ENCODE measurements around the gene RYR2.

Gene RYR2

DNA sequence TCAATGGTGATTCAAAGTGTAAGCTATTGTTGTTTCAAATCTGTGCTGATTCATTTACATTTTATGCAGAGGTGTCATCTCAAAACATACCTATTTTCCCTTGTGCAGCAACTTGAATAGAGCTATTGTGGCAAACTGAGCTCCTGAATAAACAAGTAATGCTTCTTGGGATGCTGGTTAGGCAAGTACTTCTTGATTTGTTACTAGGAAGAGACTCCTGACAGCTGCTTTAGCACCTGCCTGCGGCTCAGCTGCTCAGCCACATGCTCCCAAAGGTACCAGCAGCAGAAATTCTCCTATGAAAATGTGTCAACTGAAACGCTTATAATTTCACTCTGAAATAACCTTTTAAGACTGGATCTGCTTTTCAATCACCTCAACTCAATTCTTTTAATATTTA is 352.3 kb downstream of the RYR2 start:
- no peaks in the 10 kb centered on the region for H3K9me2 ChIP-seq (ENCODE audit: low read depth, low read length)
- H3K27me3 ChIP-seq (ENCODE audit: insufficient read depth, low read length) = no peaks in the 10 kb centered on the region
- no peak overlapping the region for H2AFZ ChIP-seq (ENCODE audit: low read length)
- no peaks in the 10 kb centered on the region for H3K9me3 ChIP-seq (ENCODE audit: low read length)
- no peaks in the 10 kb centered on the region for H3K79me2 ChIP-seq (ENCODE audit: insufficient read depth, low read length)
- no peaks in the 10 kb centered on the region for H3K36me3 ChIP-seq (ENCODE audit: insufficient read depth, low read length)
- no peak overlapping the region for H3K4me2 ChIP-seq (ENCODE audit: low read length)
- H3K9ac ChIP-seq (ENCODE audit: low read length) = no peak overlapping the region
- H4K20me1 ChIP-seq (ENCODE audit: insufficient read depth, low read length) = no peaks in the 10 kb centered on the region
- no peak for TF ChIP-seq EZH2 (IDR thresholded peaks at IDR 0.05; ENCODE audit: borderline replicate concordance, low read length)
- TF ChIP-seq, protein P1, sequence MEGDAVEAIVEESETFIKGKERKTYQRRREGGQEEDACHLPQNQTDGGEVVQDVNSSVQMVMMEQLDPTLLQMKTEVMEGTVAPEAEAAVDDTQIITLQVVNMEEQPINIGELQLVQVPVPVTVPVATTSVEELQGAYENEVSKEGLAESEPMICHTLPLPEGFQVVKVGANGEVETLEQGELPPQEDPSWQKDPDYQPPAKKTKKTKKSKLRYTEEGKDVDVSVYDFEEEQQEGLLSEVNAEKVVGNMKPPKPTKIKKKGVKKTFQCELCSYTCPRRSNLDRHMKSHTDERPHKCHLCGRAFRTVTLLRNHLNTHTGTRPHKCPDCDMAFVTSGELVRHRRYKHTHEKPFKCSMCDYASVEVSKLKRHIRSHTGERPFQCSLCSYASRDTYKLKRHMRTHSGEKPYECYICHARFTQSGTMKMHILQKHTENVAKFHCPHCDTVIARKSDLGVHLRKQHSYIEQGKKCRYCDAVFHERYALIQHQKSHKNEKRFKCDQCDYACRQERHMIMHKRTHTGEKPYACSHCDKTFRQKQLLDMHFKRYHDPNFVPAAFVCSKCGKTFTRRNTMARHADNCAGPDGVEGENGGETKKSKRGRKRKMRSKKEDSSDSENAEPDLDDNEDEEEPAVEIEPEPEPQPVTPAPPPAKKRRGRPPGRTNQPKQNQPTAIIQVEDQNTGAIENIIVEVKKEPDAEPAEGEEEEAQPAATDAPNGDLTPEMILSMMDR (IDR thresholded peaks at IDR 0.05; ENCODE audit: low read length) = no peak
- H3K4me3 ChIP-seq (ENCODE audit: low read depth, low read length, poor library complexity, severe bottlenecking) = no peak overlapping the region
- no peaks in the 10 kb centered on the region for H3F3A ChIP-seq (ENCODE audit: insufficient read depth, low read length)
- H3K4me1 ChIP-seq (ENCODE audit: insufficient read depth, low read length, severe bottlenecking) = no peaks in the 10 kb centered on the region
- H3K27ac ChIP-seq (ENCODE audit: low read depth, low read length, poor library complexity, severe bottlenecking) = no peak overlapping the region

DNA sequence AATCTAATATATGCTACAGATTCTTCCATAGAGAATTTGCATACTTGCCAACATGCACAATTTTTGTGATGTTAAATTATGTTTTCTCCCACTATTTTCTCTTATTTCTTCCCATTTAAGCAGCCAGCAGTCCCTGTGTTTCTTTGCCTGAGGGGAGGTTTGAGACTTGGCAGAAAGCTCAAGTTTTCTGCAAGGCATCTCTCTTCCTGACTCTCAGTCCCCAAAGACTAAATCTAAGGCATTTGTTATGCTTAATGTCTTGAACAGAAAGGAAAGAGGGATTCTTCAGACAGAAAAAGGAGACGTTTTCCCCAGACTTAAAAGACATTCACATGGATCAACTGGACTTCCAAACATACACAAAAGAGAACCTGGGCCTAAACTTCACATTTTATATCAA is 354.4 kb downstream of the RYR2 start:
- Histone ChIP-seq H3K27ac (ENCODE audit: low read depth, low read length, poor library complexity, severe bottlenecking) (no peak overlapping the region), H3F3A (ENCODE audit: insufficient read depth, low read length) (no peaks in the 10 kb centered on the region), H3K9me2 (ENCODE audit: low read depth, low read length) (no peaks in the 10 kb centered on the region), H3K9ac (ENCODE audit: low read length) (no peak overlapping the region), H4K20me1 (ENCODE audit: insufficient read depth, low read length) (no peaks in the 10 kb centered on the region), H3K79me2 (ENCODE audit: insufficient read depth, low read length) (no peaks in the 10 kb centered on the region), H3K4me2 (ENCODE audit: low read length) (no peak overlapping the region), H3K36me3 (ENCODE audit: insufficient read depth, low read length) (no peaks in the 10 kb centered on the region), H3K9me3 (ENCODE audit: low read length) (no peaks in the 10 kb centered on the region), H2AFZ (ENCODE audit: low read length) (no peak overlapping the region), H3K27me3 (ENCODE audit: insufficient read depth, low read length) (no peaks in the 10 kb centered on the region), H3K4me1 (ENCODE audit: insufficient read depth, low read length, severe bottlenecking) (no peaks in the 10 kb centered on the region), H3K4me3 (ENCODE audit: low read depth, low read length, poor library complexity, severe bottlenecking) (no peak overlapping the region)
- TF ChIP-seq EZH2 (IDR thresholded peaks at IDR 0.05; ENCODE audit: borderline replicate concordance, low read length) = no peak
- TF ChIP-seq, protein P1 (IDR thresholded peaks at IDR 0.05; ENCODE audit: low read length) = no peak

DNA sequence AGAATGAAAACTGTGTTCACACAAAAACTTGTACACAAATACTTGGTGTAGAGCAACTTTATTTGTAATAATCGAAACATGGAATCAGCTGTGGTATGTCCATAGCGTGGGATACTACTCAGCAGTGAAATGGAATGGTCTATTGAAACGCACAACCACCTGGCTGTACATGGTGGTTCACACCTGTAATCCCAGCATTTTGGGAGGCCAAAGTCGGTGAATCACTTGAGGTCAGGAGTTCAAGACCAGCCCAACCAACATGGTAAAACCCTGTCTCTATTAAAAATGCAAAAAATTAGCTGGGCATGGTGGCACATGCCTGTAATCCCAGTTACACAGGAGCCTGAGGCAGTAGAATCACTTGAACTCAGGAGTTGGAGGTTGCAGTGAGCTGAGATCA is 356.8 kb downstream of the RYR2 start:
- no peak overlapping the region for H3K4me3 ChIP-seq (ENCODE audit: low read depth, low read length, poor library complexity, severe bottlenecking)
- no peak overlapping the region for H3K9ac ChIP-seq (ENCODE audit: low read length)
- no peaks in the 10 kb centered on the region for H3K79me2 ChIP-seq (ENCODE audit: insufficient read depth, low read length)
- H3F3A ChIP-seq (ENCODE audit: insufficient read depth, low read length) = no peaks in the 10 kb centered on the region
- no peaks in the 10 kb centered on the region for H3K9me3 ChIP-seq (ENCODE audit: low read length)
- no peak for TF ChIP-seq EZH2 (IDR thresholded peaks at IDR 0.05; ENCODE audit: borderline replicate concordance, low read length)
- TF ChIP-seq, protein P1 (IDR thresholded peaks at IDR 0.05; ENCODE audit: low read length) = no peak
- H2AFZ ChIP-seq (ENCODE audit: low read length) = no peak overlapping the region
- no peaks in the 10 kb centered on the region for H4K20me1 ChIP-seq (ENCODE audit: insufficient read depth, low read length)
- H3K4me1 ChIP-seq (ENCODE audit: insufficient read depth, low read length, severe bottlenecking) = no peaks in the 10 kb centered on the region
- no peaks in the 10 kb centered on the region for H3K36me3 ChIP-seq (ENCODE audit: insufficient read depth, low read length)
- H3K4me2 ChIP-seq (ENCODE audit: low read length) = no peak overlapping the region
- H3K27ac ChIP-seq (ENCODE audit: low read depth, low read length, poor library complexity, severe bottlenecking) = no peak overlapping the region
- no peaks in the 10 kb centered on the region for H3K27me3 ChIP-seq (ENCODE audit: insufficient read depth, low read length)
- H3K9me2 ChIP-seq (ENCODE audit: low read depth, low read length) = no peaks in the 10 kb centered on the region
